Measurements from ENCODE around the gene CHD2. TPM values are rescaled to one million over a fixed set of nuclear protein-coding genes. Genes with fewer than 3 reads are reported as not detected.

Gene CHD2
- total RNA-seq, 1 donor from 2014 or later = 61.2 TPM

DNA sequence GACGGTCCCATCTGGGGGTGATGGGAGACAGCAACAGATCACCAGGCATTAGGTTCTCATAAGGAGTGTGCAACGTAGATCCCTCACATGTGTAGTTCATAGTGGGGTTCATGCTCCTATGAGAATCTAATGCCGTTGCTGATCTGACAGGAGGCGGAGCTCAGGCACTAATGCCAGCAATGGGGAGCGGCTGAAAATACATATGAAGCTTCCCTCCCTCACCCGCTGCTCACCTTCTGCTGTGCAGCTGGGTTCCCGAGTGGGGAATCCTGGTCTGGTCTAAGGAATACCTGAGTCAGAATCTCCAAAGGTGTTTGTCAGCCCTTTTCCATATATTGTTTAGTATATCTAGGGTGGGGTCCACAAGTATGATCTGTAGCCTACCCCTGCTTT is 52.3 kb downstream of the CHD2 start:
- intact Hi-C loops (cut with DNase I) = no loop called here
- Histone ChIP-seq H3K36me3 (peaks cover 67 to 76% of the 10 kb centered on the region in 2 donors), H3K27ac (peak overlapping the region in 1 of 2 donors; percentile 61), H3K4me3 (no peak overlapping the region), H3K9me3 (peaks cover 18 to 29% of the 10 kb centered on the region in 2 donors), H3K4me1 (no peaks in the 10 kb centered on the region), H3K27me3 (no peaks in the 10 kb centered on the region)
- DNase-seq (ENCODE audit: low spot score in 2 of 2) = no peak
- TF ChIP-seq, protein P1, sequence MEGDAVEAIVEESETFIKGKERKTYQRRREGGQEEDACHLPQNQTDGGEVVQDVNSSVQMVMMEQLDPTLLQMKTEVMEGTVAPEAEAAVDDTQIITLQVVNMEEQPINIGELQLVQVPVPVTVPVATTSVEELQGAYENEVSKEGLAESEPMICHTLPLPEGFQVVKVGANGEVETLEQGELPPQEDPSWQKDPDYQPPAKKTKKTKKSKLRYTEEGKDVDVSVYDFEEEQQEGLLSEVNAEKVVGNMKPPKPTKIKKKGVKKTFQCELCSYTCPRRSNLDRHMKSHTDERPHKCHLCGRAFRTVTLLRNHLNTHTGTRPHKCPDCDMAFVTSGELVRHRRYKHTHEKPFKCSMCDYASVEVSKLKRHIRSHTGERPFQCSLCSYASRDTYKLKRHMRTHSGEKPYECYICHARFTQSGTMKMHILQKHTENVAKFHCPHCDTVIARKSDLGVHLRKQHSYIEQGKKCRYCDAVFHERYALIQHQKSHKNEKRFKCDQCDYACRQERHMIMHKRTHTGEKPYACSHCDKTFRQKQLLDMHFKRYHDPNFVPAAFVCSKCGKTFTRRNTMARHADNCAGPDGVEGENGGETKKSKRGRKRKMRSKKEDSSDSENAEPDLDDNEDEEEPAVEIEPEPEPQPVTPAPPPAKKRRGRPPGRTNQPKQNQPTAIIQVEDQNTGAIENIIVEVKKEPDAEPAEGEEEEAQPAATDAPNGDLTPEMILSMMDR (IDR thresholded peaks at IDR 0.05) = no peak

DNA sequence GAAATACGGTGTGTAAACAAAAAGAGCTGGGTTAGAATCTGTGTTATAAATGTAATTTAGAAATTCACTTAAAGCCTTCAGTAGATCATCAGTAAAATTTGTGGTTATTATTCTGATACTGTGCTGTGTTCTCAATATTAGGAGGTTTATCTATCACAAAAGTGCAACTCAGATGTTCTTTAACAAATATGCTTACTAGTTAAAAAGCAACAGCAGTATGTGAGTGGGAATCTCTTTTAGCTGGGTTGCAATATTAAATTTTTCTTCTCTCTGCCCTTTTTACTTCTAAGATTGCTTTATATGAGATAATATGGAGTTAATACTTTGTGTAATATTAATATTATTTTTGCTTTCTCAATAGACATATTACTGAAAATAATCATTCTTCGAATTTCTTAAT is 53.4 kb downstream of the CHD2 start:
- H3K27ac ChIP-seq = no peak overlapping the region
- no peaks in the 10 kb centered on the region for H3K4me1 ChIP-seq
- H3K4me3 ChIP-seq = no peak overlapping the region
- no peaks in the 10 kb centered on the region for H3K27me3 ChIP-seq
- TF ChIP-seq, protein P1 (IDR thresholded peaks at IDR 0.05) = no peak
- H3K36me3 ChIP-seq = peaks cover 55 to 74% of the 10 kb centered on the region in 2 donors
- intact Hi-C loops (cut with DNase I) = no loop called here
- H3K9me3 ChIP-seq = peaks cover 17 to 19% of the 10 kb centered on the region in 2 donors
- DNase-seq (ENCODE audit: low spot score in 2 of 2) = no peak

DNA sequence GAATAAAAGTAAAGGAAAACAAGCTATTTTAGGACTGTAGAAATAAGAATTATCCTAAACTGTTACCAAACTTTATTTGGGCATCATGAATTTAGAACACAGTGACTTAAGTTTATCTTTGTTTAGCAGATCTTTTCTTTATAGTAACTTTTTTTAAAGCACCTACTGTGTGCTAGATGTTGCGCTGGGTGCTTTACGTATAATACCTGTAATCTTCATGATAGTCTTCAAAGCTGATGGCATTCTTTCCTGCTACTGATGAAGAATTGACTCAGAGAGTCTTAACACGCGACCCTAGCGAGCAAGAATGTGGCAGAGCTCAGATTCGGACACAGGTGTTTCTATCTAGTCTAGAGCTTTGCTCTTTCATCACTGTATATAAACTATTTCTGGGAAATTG is 53.9 kb downstream of the CHD2 start:
- no peak overlapping the region for H3K4me3 ChIP-seq
- intact Hi-C loops (cut with DNase I) = no loop called here

DNA sequence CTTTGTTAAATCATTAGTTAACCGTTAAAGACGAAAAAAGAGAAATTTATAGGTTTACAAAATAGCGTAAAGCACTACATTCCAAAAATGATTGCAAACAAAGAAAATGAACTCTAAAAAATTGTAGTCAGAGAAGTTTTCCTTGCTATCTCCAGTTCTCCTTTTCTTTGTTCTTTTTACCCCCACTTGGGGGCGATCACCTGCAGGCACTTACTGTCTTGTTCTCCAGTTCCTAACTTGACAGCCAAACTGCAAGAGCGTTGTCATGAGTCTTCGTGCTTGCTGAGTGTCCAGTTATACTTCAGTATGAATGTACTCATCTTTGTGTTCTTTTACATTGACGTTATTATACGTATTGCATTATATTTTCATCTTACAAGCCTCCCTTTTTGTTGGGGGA is 54.5 kb downstream of the CHD2 start:
- H3K27me3 ChIP-seq = no peaks in the 10 kb centered on the region
- H3K4me1 ChIP-seq = no peaks in the 10 kb centered on the region
- H3K9me3 ChIP-seq = peaks cover 7 to 9% of the 10 kb centered on the region in 2 donors
- DNase-seq (ENCODE audit: low spot score in 2 of 2) = no peak
- H3K27ac ChIP-seq = no peak overlapping the region
- no peak overlapping the region for H3K4me3 ChIP-seq
- intact Hi-C loops (cut with DNase I) = no loop called here
- TF ChIP-seq, protein P1 (IDR thresholded peaks at IDR 0.05) = no peak
- peaks cover 50 to 68% of the 10 kb centered on the region in 2 donors for H3K36me3 ChIP-seq

More for the DNA sequence above, 53.9 kb downstream of the CHD2 start:
- peaks cover 51 to 70% of the 10 kb centered on the region in 2 donors for H3K36me3 ChIP-seq
- no peaks in the 10 kb centered on the region for H3K27me3 ChIP-seq
- peaks cover 12 to 15% of the 10 kb centered on the region in 2 donors for H3K9me3 ChIP-seq
- H3K4me1 ChIP-seq = no peaks in the 10 kb centered on the region
- DNase-seq (ENCODE audit: low spot score in 2 of 2) = no peak
- TF ChIP-seq, protein P1 (IDR thresholded peaks at IDR 0.05) = no peak
- H3K27ac ChIP-seq = no peak overlapping the region

DNA sequence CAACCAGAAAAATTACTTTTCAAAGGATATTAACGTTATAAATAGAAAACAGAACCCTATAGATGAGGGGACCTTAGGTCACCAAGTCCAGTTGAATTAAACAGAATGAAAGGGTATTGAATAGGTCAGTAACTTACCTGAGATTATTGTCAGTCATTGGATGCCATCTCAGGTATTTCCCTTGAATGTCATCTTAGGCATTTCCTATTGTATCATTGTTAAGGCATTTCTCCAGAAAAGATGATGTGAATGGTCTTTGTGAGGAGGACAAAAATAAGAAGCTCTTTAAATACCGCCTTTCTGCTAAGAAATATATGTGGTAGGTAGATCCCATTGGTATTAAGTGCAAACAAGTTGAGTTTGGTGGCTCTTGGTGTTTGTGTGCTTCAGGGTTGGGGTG is 55.6 kb downstream of the CHD2 start:
- Histone ChIP-seq H3K36me3 (peaks cover 46 to 69% of the 10 kb centered on the region in 2 donors), H3K27me3 (no peaks in the 10 kb centered on the region), H3K27ac (no peak overlapping the region), H3K4me1 (no peaks in the 10 kb centered on the region), H3K9me3 (no peaks in the 10 kb centered on the region), H3K4me3 (no peak overlapping the region)
- TF ChIP-seq, protein P1 (IDR thresholded peaks at IDR 0.05) = no peak
- no peak for DNase-seq (ENCODE audit: low spot score in 2 of 2)
- intact Hi-C loops (cut with DNase I) = no loop called here

DNA sequence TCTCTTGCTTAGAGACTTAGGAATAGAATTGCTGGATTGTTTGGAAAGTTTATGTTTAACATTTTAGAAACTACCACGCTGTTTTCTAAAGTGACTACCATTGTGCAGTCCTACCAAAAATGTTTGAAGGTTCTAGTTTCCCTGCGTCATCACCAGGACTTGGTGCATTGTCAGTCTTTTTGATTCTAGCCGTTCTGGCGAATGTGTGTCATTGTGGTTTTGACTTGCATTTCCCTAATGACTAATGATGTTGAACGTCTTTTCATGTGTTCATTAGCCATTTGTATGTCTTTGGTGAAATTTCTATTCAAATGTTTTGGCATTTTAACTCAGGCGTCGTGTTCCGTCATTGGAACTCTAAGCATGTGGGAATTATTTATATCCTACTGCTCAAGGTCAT is 58.0 kb downstream of the CHD2 start:
- no peaks in the 10 kb centered on the region for H3K4me1 ChIP-seq
- no peaks in the 10 kb centered on the region for H3K9me3 ChIP-seq
- TF ChIP-seq, protein P1 (IDR thresholded peaks at IDR 0.05) = no peak
- intact Hi-C loops (cut with DNase I) = no loop called here
- H3K36me3 ChIP-seq = peaks cover 51 to 80% of the 10 kb centered on the region in 2 donors
- DNase-seq (ENCODE audit: low spot score in 2 of 2) = no peak
- H3K27me3 ChIP-seq = no peaks in the 10 kb centered on the region
- H3K4me3 ChIP-seq = no peak overlapping the region
- H3K27ac ChIP-seq = peak overlapping the region in 1 of 2 donors; percentile 50
